Heart left ventricle (tissue), 13 donors: Measurements from ENCODE around the gene SCUBE3.

Source experiments
- CTCF ChIP-seq, 12 donors: fragments of 200-600 bp; sonication (generic) in 4 of 12; IDR thresholded peaks; one replicate each; pipeline versions ENCODE4 v1.5.0 to v1.8.0; 2018 to 2022; ENCODE audit warnings: antibody characterized with exemption in 12 of 12, mild to moderate bottlenecking in 5 of 12
- POLR2A ChIP-seq, 2 donors: fragments of 450-650 bp; IDR thresholded peaks; one replicate each; pipeline ENCODE4 v1.6.1; 2017; ENCODE audit warnings: antibody characterized with exemption in 2 of 2, mild to moderate bottlenecking in 2 of 2, moderate library complexity in 2 of 2
- donor health status: ischemic (EF 13 %, LVEDD 7.1; RV severe dilation, severe dysfunction).
- donor health status: DM: no; HTN: yes; CAD: no.
- donor health status: DM: no; HTN: no; CAD: no.
- donor health status: ischemic (EF 25% LVEDD 6.9; RV normal size, moderate dysfunction).
- donor health status: ischemic (EF 25% LVEDD 5.7; RV mildly dilated, moderate dysfunction).
- donor health status: ischemic (EF 35%, LVEDD 5.7; RV mildly dilated, moderate dysfunction).
- donor health status: nonischemic (EF 11% LVEDD 7.7; RV severe dilation, severe dysfunction).
- donor health status: DM: yes; HTN: yes; CAD: no.
- donor health status: PGD.
- donor health status: ischemic (EF 29% LVEDD 5.4; RV normal size, mild dysfunction).
- donor health status: nonischemic (EF 23%, LVEDD 6.1; RV moderate dilation, normal function).

- TF ChIP-seq POLR2A (IDR thresholded peaks at IDR 0.05) (no peak), CTCF (IDR thresholded peaks at IDR 0.05) (no peak)
These were observed 69.6 kb downstream of the SCUBE3 start for GRCh38 chr6:35283361-35283760.
